NCI-H774 (cell line): ENCODE measurements around the gene GPBAR1.
"Not testable (repeated sequence)": the region's sequence is repeated elsewhere in the genome, so short reads cannot be mapped to it uniquely, and the experiment has no call there.

Source experiments
- DNase-seq: peaks from one replicate; lab custom pipeline; 2025; lab: John Stamatoyannopoulos, UW

GPBAR1 gene

GRCh38 chr2:218310853-218311540 lies 50.2 kb downstream of the GPBAR1 start:
- DNase-seq, result no peak

DNA sequence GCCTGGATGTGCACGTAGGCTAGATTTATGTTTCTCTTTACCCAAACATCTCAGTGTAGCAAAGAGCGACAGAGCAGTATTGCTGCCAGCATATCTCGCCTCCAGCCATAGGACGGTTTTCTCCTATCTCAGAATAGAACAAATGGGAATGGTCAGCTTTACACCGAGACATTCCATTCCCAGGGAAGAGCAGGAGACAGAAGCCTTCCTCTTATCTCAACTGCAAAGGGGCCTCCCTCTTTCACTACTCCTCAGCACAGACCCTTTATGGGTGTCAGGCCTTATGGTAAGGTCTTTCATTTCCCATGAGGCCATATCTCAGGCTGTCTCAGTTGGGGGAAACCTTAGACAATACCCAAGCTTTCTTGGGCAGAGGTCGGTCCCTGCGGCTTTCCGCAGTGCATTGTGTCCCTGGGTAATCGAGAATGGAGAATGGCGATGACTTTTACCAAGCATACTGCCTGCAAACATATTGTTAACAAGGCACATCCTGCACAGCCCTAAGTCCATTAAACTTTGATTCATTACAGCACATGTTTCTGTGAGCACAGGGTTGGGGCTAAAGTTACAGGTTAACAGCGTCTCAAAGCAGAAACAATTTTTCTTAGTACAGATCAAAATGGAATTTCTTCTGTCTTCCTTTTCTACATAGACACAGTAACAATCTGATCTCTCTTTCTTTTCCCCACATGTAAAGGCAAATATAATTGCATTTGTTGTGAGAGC lies 50.9 kb downstream of the GPBAR1 start:
- DNase-seq, result not testable (repeated sequence)

DNA sequence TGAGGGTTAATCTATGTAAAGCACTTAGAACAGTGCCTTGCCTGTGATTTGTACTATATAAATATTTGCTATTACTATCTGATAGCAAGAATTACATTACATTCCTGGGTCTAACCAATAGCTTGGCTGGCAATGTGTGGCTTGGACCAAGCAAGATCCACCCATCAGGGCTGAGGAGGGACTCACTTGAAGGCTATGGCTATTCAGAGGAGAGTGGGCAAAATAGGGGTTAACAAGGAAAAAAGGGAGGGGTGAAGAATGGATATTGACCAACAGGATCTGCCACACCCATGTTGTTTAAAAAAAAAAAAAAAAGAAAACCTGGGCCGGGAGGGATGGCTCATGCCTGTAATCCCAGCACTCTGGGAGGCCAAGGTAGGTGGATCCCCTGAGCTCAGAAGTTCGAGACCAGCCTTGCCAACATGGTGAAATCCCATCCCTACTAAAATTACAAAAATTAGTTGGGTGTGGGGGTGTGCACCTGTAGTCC lies 51.5 kb downstream of the GPBAR1 start:
- DNase-seq, result no peak

GRCh38 chr2:218313356-218313755 lies 52.5 kb downstream of the GPBAR1 start:
- no peak for DNase-seq
